PC-9 (cell line): ENCODE data around the gene THBD. TPM values are rescaled to one million over a fixed set of nuclear protein-coding genes. Genes with fewer than 3 reads are reported as not detected.

Experiments used
- BruUV-seq: library from RNA; stranded (reverse); fragments of 400-500 nt; replicated peaks from 2 replicates; lab custom pipeline; 2021; lab: Mats Ljungman, UMichigan
- CTCF ChIA-PET: fragments of 300-600 bp; sonication (Branson Sonifier 250); formaldehyde crosslinking; loops from one replicate; lab custom pipeline; 2022; ENCODE audit warnings: antibody characterized with exemption; lab: Charles Lee
- POLR2A ChIA-PET: fragments of 300-600 bp; sonication (Branson Sonifier 250); formaldehyde crosslinking; loops from one replicate; lab custom pipeline; 2022; ENCODE audit warnings: antibody characterized with exemption; ENCODE audit not compliant: unreplicated experiment; lab: Charles Lee
- DNase-seq, 2 experiments: peaks; one replicate each; pipeline versions ENCODE4 v3.0.0 to v3.0.0-alpha.2; 2015 to 2022; ENCODE audit warnings: mixed read lengths in 1 of 2
- H2AFZ ChIP-seq: fragments of 200-600 bp; sonication (generic); 2 replicates; pipeline ENCODE4 v1.8.1; 2017; ENCODE audit warnings: antibody characterized with exemption
- H3F3A ChIP-seq: fragments of 200-600 bp; sonication (generic); 2 replicates; pipeline ENCODE4 v1.8.1; 2017; ENCODE audit warnings: antibody characterized with exemption, mild to moderate bottlenecking, low read depth; ENCODE audit not compliant: insufficient read depth
- H3K27ac ChIP-seq: fragments of 200-600 bp; sonication (generic); 2 replicates; pipeline ENCODE4 v1.6.1; 2016; ENCODE audit warnings: mixed run types
- H3K27me3 ChIP-seq: fragments of 200-600 bp; sonication (generic); 2 replicates; pipeline ENCODE4 v1.6.1; 2016; ENCODE audit warnings: low read depth, mixed run types; ENCODE audit not compliant: insufficient read depth
- H3K36me3 ChIP-seq: fragments of 200-600 bp; sonication (generic); 2 replicates; pipeline ENCODE4 v1.6.1; 2016; ENCODE audit warnings: low read depth, mixed run types
- H3K4me1 ChIP-seq: fragments of 200-600 bp; sonication (generic); replicated peaks from 2 replicates; pipeline ENCODE4 v1.6.1; 2016; ENCODE audit warnings: mixed run types; ENCODE audit not compliant: insufficient read depth
- H3K4me2 ChIP-seq: fragments of 200-600 bp; sonication (generic); 2 replicates; pipeline ENCODE4 v1.6.1; 2017; ENCODE audit warnings: mixed run types
- H3K4me3 ChIP-seq: fragments of 200-600 bp; sonication (generic); 2 replicates; pipeline ENCODE4 v1.6.1; 2016; ENCODE audit warnings: mixed run types
- H3K79me2 ChIP-seq: fragments of 200-600 bp; sonication (generic); 2 replicates; pipeline ENCODE4 v1.6.1; 2017; ENCODE audit warnings: low read depth, mixed run types
- H3K9me2 ChIP-seq: fragments of 200-600 bp; sonication (generic); 2 replicates; pipeline ENCODE4 v1.8.1; 2017; ENCODE audit warnings: mild to moderate bottlenecking; ENCODE audit not compliant: insufficient read depth
- H3K9me3 ChIP-seq: fragments of 200-600 bp; sonication (generic); 2 replicates; pipeline ENCODE4 v1.8.1; 2016; ENCODE audit warnings: low read depth; ENCODE audit not compliant: insufficient read depth
- H4K20me1 ChIP-seq: fragments of 200-600 bp; sonication (generic); 2 replicates; pipeline ENCODE4 v1.8.1; 2017; ENCODE audit not compliant: insufficient read depth
- EZH2 ChIP-seq: fragments of 200-600 bp; sonication (generic); IDR thresholded peaks from 2 replicates; pipeline ENCODE4 v1.8.0; 2017; ENCODE audit warnings: antibody characterized with exemption, low read depth
- intact Hi-C: fragments of 100-400 bp; cut with micrococcal nuclease; formaldehyde crosslinking; loops from one replicate; pipeline ENCODE4 v1.10.0; 2022; ENCODE audit not compliant: unreplicated experiment
- total RNA-seq: library from RNA; stranded (reverse); gene quantifications from 2 replicates; pipeline ENCODE4 v1.2.3, GENCODE V29; 2021
- TF ChIP-seq, protein P1 (sequence below): fragments of 200-600 bp; sonication (generic); conservative IDR thresholded peaks from 2 replicates; pipeline ENCODE4 v1.6.1; 2017; ENCODE audit warnings: mixed run types, antibody characterized with exemption, mild to moderate bottlenecking, moderate library complexity

Gene THBD
- total RNA-seq, 1 experiment from 2014 or later, result 1.7 TPM

DNA sequence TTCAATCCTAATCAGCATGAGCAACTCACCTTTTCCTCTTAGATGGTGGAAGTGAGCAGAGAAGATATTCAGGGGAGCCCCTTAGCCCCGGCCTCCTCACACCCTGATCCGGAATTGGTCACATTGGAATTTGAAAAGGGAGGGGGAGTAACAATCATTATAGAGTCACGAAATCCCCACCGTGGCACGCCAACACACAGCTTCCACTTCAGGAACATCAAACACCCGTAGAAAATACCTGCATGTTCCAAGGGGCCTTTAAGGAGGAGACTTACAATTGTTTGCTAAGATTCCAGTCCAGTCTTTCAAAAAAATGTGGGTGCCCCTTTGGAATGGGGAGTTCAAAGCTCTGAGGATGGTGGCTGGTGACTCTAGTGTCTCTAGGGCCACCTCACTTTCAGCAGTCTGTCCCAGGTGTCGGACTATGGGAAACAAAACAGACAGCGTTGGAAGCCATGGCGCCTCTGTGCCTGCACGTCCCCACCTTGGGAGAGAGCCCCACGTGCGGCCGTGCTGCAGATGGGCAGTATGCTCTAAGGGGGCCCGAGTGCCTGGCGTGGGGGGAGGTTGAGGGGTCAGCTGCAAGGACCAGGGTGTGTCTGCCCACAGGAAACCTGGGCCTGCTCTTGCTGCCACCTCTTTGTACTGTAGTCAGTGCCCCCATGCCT is 34.2 kb upstream of the THBD start:
- no peaks in the 10 kb centered on the region for H3K4me1 ChIP-seq

DNA sequence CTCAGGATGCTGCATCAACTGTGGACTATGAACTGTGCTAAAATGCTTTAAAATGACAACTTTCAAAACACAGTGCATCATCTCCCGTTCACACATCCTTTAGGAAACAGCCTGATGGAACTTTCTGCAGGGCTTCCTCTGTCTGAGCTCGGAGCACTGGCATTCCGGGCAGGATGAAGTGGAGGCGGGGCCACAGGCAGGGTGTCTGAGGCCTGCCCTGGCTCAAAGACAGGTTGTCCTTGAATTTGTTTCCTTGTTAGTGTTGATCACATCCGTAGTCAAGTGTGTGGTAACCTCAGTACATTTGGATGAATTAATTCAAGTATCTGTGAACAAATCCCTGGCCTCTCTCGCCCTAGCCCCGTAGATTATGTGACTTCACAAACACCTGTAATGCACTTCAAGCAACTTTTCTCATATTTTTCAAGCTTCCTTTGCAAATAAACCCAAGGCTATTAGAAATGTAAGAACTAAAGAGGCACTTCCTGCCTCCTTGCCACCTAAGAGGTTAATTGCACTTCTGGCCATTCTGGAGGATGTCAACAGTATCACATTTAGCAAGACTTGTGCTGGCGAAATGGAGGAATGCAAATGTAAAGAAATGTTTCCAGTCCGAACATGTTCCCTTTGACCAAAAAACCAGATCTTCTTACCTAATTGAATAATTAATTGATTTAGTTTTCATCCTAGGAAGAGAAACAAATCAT is 33.5 kb upstream of the THBD start:
- no peak overlapping the region for H3K4me2 ChIP-seq
- no peak overlapping the region for H3K27ac ChIP-seq
- no peaks in the 10 kb centered on the region for H3K27me3 ChIP-seq
- BruUV-seq, result no TSS peak
- ChIA-PET CTCF (no interaction called here), POLR2A (no interaction called here)
- intact Hi-C loops, result no loop called here
- DNase-seq, result no peak
- peaks cover 6% of the 10 kb centered on the region; the same call in 1 of the 2 replicates for H3F3A ChIP-seq
- no peak overlapping the region for H3K4me3 ChIP-seq
- no peaks in the 10 kb centered on the region for H3K9me3 ChIP-seq
- no peaks in the 10 kb centered on the region for H4K20me1 ChIP-seq
- no peak overlapping the region for H2AFZ ChIP-seq
- no peak for TF ChIP-seq EZH2
- TF ChIP-seq, protein P1, sequence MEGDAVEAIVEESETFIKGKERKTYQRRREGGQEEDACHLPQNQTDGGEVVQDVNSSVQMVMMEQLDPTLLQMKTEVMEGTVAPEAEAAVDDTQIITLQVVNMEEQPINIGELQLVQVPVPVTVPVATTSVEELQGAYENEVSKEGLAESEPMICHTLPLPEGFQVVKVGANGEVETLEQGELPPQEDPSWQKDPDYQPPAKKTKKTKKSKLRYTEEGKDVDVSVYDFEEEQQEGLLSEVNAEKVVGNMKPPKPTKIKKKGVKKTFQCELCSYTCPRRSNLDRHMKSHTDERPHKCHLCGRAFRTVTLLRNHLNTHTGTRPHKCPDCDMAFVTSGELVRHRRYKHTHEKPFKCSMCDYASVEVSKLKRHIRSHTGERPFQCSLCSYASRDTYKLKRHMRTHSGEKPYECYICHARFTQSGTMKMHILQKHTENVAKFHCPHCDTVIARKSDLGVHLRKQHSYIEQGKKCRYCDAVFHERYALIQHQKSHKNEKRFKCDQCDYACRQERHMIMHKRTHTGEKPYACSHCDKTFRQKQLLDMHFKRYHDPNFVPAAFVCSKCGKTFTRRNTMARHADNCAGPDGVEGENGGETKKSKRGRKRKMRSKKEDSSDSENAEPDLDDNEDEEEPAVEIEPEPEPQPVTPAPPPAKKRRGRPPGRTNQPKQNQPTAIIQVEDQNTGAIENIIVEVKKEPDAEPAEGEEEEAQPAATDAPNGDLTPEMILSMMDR, result no peak
- H3K36me3 ChIP-seq, result no peaks in the 10 kb centered on the region
- H3K9me2 ChIP-seq, result no peaks in the 10 kb centered on the region
- H3K4me1 ChIP-seq, result no peaks in the 10 kb centered on the region
- H3K79me2 ChIP-seq, result no peaks in the 10 kb centered on the region

More for the DNA sequence above, 34.2 kb upstream of the THBD start:
- Histone ChIP-seq H4K20me1 (no peaks in the 10 kb centered on the region), H3K9me2 (no peaks in the 10 kb centered on the region), H3K27me3 (0 out of 2 replicates have a peak, but pooled peaks cover 4% of the 10 kb centered on the region), H3K36me3 (no peaks in the 10 kb centered on the region), H3K9me3 (no peaks in the 10 kb centered on the region), H3F3A (peaks cover 6% of the 10 kb centered on the region; the same call in 1 of the 2 replicates), H3K79me2 (no peaks in the 10 kb centered on the region), H2AFZ (no peak overlapping the region), H3K4me2 (no peak overlapping the region), H3K4me3 (no peak overlapping the region), H3K27ac (no peak overlapping the region)
- no peak for DNase-seq
- BruUV-seq, result no TSS peak
- TF ChIP-seq, protein P1, result no peak
- TF ChIP-seq EZH2, result no peak
- ChIA-PET POLR2A (no interaction called here), CTCF (no interaction called here)
- intact Hi-C loops, result no loop called here

DNA sequence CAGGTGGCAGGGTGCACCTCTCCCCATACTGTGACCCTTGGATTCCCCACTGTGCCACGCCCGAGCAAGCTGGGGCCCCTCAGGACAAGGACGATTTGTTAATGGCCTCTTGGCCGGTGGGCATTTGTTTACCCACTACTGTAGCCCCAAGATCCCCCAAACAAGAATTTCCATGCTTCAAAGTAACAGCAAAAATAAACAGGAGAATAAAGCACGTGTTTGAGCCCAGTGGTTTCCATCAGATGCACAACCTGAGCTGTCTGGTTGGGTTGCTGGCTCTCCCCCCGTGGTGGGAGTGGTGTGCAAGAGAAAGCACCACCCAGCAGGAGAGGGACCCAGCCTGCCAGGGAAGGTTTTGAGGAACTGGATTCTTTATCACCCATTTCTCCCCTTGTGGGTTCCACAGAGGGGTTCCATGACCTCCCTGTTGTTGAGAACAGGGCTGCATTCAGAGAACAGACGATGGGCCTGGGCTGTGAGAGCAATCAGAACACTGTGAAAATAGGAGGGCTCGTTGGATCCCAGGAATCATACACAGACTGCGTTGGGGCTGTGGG is 31.9 kb upstream of the THBD start:
- Histone ChIP-seq H2AFZ (no peak overlapping the region), H3K27me3 (no peaks in the 10 kb centered on the region), H3K9me2 (no peaks in the 10 kb centered on the region), H3K4me3 (no peak overlapping the region), H3K9me3 (no peaks in the 10 kb centered on the region), H3K4me1 (no peaks in the 10 kb centered on the region), H3K79me2 (no peaks in the 10 kb centered on the region), H3K36me3 (no peaks in the 10 kb centered on the region), H3K27ac (no peak overlapping the region), H4K20me1 (no peaks in the 10 kb centered on the region), H3K4me2 (no peak overlapping the region), H3F3A (peaks cover 6% of the 10 kb centered on the region; the same call in 1 of the 2 replicates)
- CTCF ChIA-PET, result no interaction called here
- POLR2A ChIA-PET, result no interaction called here
- TF ChIP-seq, protein P1, result no peak
- TF ChIP-seq EZH2, result no peak
- DNase-seq, result no peak
- no TSS peak for BruUV-seq
- intact Hi-C loops, result no loop called here
